ENCODE results near the gene MYOF.
"Not testable (repeated sequence)": the region's sequence is repeated elsewhere in the genome, so short reads cannot be mapped to it uniquely, and the experiment has no call there.

MYOF gene

GRCh38 chr10:93456480-93456879 lies 25.7 kb downstream of the MYOF start:
- DNase-seq, result no peak

GRCh38 chr10:93454736-93455135 lies 27.4 kb downstream of the MYOF start:
- no peak for DNase-seq

DNA sequence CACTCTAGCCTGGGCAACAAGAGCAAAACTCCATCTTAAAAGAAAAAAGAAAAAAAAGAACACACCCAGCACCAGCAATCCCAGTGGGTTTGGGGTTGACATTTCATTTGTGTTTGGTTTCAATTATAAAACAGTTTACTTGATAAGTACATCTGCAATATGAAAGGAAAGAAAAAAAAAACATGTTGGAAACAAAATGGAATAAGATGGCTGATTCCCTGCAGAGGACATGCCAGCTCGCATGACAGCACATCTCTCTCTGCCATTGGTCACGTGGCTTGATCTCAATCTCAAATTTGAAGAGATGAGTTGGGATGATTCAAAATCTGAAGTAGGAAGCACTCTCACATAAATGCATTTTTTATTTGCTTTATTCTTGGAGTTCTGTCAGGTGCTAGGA lies 28.0 kb downstream of the MYOF start:
- no peak for DNase-seq

- DNase-seq, result peak; percentile 24
Measured at GRCh38 chr10:93452143-93452542, 30.0 kb downstream of the MYOF start.

- DNase-seq, result no peak
Measured at GRCh38 chr10:93451244-93451947, 30.7 kb downstream of the MYOF start.

DNA sequence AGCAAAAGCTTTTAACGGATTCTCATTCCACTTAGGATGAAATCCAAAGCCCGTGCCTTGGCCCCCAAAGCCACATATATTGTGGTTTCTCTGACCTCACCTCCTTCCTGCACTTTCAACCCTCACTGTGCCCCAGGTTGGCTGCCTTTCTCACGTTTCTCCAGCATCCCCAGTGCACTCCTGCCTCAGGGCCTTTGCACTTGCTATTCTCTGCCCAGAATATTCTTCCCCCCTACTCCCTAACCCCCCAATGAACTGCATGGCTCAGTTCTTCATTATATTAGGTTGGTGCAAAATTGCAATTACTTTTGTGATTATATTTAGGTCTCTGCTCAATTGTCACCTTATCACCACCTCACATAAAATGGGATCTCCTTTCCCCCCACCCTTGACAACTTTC lies 34.2 kb downstream of the MYOF start:
- DNase-seq, result no peak

- no peak for DNase-seq
Measured at GRCh38 chr10:93447019-93447418, 35.1 kb downstream of the MYOF start.

DNA sequence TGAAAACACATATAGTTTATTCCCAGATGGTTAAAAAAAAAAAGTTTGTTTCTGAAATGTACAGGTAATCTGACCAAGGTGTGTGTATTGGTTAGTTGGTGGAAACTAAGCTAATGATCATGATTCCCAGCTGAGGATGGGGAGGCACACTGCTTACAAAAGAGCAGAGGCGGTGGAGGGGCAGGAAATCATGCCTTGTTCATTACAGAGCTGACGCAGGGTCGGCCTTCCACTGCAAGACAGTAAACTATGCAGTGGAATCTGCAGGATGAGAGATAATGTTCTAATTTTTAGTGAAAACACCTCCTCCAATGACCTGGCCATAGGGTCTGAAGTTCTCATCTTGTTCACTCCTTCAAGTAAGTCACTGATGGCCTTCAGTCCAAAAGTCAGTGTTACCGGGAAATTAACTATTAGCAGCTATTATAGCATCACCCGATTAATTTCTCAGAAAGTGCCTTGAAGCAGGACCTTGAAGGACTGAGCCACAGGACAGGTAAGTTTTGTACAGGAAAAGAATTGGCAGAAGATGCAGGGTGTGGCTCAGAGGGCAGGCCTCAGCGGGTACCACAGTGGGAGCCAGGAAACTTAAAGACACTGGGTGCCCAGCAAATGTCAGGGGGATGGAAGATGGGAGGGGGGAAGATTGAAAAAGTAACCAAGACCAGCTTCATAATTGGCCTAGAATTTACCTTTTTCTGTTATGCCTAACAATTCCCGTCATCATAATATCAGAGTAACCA lies 36.0 kb downstream of the MYOF start:
- DNase-seq, result no peak

DNA sequence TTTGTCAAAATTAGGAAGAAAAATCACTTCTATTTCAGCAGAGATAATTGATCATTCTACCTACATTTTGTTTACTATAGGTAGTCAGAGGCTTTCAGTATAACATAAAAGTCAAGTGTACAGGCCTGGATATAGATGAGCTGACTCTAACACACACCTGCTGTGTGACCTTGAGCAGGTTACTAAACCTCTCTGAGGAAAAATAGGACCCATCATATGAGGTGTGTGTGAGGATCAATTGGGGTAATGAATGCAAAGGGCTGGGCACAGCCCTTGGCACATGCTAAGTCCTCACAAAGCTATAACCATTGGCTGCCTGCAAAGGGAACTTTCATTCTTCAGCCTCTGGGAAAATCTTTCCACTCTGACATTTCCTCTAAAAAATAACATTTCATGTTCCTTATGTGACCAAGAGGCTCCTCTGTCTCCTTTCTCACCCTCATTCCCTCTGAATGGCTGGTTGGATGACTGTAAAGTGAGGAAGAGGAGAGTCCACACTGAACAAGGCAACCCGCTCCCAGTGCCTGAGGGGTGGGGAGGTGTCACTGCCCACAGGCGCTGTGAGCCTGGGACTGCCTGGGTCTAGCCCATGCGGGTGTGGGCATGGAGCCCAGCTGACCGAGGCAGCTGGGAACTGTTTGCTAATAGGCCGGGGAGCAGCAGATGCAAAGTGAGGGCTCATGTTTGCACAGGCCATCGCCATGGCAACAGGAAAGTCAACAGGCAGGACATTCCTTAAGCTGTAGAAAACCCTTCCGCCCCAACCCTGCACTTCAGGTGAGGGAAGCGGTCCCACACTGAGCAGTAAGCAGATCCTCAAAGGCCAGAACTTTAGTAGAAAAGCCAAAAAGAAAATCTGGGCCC lies 36.8 kb downstream of the MYOF start:
- no peak for DNase-seq

DNA sequence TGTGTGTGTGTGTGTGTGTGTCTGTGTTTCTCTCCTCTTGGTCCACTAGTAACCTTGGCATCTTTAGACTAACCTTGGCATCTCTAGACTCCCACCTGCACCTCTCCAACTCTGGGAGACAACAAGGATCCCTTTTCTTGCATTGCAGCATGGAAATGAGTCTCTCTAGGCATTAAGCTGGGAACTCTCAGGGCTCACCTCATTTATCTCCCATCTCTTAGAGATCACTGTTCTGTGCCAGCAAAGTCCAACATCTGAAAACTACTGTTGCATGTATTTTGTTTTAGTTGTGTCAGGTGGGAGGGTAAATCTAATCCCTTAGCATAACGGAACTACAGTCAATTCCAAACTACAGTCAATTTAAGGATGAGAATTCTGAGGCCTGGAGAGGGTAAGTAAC lies 38.7 kb downstream of the MYOF start:
- DNase-seq, result no peak

GRCh38 chr10:93442721-93443120 lies 39.4 kb downstream of the MYOF start:
- DNase-seq, result not testable (repeated sequence)

DNA sequence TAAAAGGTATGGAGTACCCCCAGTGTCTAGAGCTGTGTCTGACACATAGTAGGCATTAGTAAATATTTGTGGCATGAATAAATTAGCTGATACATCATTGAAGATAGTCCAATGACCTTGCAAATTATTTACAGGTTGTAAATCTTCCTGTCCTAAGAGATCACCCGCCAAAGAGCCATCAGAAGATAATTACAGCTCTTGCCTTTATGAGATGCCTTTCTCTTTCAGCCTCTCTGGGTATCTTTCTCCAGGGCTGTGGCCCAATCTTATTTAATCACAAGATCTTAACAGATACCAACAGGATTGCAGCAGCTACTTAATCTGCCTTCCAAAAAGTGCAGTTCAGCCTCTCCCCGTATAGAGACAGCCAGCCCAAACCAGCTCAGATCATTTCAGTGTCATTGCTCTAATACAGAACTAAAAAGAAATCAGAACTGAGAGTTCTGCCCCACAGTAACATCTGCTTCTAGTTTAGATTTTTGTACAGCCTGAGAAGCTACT lies 41.5 kb downstream of the MYOF start:
- DNase-seq, result no peak

DNA sequence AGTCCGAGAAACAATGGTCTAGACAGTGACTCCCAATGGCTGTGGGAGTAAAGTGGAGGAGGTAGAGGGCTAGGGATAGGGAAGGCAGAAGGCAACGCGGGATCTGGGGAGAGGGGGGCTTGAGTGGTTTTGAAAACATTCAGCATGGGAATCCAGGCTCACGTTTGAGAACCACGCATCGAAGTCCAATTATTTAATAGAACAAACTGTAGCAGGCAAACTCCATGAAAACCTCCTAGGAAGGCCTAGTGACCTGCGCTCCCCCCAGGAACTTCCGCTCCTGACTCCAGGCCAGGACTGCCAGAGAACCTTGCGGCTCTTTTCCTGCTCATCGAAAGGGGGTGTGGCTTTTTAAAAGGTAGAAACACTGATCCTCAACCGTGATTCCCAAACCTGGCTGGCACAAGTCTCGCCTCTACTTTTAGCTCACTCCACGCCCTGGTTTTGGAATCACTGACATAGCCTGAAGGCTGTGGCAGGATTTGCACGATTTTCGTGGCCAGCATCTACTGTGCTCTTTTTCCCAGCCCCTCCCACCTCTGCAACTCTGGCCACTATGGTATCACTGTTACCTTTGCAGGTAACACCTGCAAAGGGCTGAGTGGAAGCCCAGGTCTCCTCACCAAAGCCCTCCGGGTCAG lies 43.4 kb downstream of the MYOF start:
- DNase-seq, result no peak

DNA sequence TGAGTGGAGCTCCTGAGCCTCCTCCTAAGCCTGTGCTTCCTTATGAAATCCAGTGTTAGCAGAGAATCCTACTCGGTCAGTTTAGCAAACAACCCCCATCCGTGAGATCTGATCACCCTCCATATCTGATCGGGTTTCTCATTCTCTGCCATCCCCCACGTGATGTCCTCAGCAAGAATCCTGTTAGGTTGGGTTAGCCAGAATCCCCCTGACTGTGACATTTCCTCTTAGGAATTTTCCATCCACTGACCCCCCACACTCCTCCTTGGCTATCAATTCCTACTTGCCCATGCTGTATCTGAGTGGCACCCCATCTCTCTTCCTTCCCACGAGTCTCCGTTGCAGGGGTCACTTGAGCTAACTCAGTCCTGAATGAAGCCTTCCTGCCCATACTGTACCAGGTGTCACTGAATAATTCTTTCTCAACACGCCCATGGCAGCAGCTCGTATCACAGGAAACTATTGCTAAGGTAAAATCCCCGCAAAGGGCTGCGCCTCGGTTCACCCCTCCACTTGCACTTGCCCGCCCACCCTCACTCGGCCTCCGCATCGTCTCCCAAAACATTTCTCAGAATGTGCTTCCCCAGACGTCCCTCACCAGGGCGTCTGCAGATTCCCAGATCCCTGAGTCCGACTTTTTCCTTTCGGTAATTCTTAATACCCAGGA lies 44.1 kb downstream of the MYOF start:
- no peak for DNase-seq

GRCh38 chr10:93437086-93437945 lies 44.8 kb downstream of the MYOF start:
- no peak for DNase-seq

GRCh38 chr10:93436591-93437085 lies 45.5 kb downstream of the MYOF start:
- DNase-seq, result no peak

DNA sequence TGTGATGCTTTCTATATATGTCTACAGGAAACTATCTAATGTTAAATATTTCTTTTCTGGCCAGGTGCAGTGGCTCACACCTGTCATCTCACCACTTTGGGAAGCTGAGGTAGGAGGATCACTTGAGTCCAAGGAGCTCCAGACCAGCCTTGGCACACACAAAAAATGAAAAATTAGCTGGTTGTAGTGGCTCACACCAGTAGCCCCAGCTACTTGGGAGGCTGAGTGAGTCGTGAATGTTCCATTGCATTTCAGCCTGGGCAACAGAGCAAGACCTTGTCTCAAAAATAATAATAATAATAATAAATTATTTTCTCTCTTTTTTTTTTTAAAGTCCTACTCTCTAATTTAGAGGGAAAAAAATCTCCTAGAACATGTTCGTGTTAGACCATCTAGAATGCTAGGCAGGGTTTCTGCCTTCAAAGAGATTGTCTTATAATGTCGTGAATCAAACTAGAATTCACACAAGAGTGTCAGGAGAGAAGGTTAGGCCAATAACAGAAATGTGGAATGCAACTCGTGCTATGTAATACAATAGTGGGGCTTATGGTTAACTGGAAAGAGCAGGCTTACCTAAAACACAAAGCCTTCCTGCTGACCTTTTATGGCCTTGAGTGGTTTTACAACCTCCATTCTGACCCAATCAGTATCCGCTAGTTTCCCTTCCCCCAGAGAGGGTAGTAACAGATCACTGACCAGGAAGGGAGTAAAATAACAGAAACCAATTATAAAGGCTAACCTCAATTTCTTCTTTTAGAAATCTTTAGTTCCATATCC lies 46.3 kb downstream of the MYOF start:
- DNase-seq, result no peak

- no peak for DNase-seq
Measured at GRCh38 chr10:93434991-93435491, 47.1 kb downstream of the MYOF start.

- no peak for DNase-seq
Measured at GRCh38 chr10:93431361-93431760, 50.8 kb downstream of the MYOF start.

DNA sequence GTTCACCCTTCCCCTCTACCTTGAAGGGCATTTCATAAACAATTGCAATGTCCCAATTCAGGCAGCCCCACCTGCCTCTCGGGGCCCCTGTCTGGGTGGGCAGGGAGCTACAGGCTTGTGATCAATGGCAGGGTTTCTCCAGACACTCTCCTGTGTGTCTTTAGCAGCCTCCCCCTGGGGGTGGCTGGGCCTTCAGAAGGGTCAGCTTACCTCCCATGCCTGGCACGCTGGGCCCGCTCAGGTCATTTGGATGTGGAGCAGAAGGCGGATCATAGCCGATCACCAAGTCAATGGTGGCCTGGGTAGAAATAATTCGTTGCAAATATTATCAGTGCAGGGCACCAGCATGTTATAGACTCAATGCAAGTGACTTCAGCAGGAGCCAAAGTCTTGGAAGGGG lies 56.3 kb downstream of the MYOF start:
- DNase-seq, result no peak

Data from stimulated activated CD4-positive, alpha-beta T cell treated with anti-CD3 and anti-CD28 coated beads, Interleukin-15, amount 100 ng/mL, for 24 hours (primary cell).